Sigmoid colon (tissue), 3 donors: ENCODE results near the gene ALG12.

ENCODE experiments used
- POLR2A ChIP-seq, 2 donors: fragments of 450-650 bp; IDR thresholded peaks; one replicate each; pipeline ENCODE4 v1.6.1; 2016; ENCODE audit warnings: antibody characterized with exemption in 2 of 2, mild to moderate bottlenecking in 2 of 2, moderate library complexity in 2 of 2
- TF ChIP-seq, protein P1 (sequence below), 4 experiments: fragments of 450-650 bp in 3 of 4; fragments of 200-600 bp in 1 of 4; IDR thresholded peaks; one replicate each; pipeline ENCODE4 v1.5.1; 2016 to 2019; ENCODE audit warnings: antibody characterized with exemption in 4 of 4, mild to moderate bottlenecking in 3 of 4, moderate library complexity in 2 of 4

DNA sequence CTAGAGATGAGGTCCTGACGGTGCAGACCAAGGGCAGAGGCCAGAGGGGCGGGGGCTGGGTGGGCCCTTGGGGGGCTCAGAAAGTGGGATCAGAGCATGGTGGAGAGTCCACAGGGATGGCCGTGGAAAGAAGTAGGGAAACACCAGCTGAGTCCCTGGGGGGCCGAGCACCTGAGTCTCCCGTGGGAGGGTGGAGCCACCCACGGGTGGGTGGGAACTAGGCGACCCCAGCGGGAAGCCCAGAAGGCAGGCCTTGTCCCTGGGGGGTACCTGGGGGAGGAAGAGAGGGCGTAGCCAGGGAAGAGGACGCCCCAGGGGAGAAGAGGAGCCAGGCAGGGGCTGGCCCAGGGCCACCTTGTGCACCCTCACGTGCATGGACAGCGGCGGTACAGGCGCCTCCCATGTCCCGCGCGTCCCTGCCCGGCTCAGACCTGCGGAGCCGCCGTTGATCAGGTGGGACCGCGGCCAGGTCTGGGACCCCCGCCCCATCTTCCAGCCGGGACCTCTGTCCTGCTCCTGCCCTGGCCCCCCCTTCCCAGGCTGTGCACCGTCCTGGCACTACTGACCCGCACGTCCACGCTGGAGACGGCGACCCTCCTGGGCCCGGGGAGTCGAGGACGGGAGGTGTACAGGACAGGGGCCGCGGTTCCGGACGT lies 10.4 kb upstream of the ALG12 start:
- TF ChIP-seq, protein P1, sequence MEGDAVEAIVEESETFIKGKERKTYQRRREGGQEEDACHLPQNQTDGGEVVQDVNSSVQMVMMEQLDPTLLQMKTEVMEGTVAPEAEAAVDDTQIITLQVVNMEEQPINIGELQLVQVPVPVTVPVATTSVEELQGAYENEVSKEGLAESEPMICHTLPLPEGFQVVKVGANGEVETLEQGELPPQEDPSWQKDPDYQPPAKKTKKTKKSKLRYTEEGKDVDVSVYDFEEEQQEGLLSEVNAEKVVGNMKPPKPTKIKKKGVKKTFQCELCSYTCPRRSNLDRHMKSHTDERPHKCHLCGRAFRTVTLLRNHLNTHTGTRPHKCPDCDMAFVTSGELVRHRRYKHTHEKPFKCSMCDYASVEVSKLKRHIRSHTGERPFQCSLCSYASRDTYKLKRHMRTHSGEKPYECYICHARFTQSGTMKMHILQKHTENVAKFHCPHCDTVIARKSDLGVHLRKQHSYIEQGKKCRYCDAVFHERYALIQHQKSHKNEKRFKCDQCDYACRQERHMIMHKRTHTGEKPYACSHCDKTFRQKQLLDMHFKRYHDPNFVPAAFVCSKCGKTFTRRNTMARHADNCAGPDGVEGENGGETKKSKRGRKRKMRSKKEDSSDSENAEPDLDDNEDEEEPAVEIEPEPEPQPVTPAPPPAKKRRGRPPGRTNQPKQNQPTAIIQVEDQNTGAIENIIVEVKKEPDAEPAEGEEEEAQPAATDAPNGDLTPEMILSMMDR (IDR thresholded peaks at IDR 0.05), result no peak
- TF ChIP-seq POLR2A (IDR thresholded peaks at IDR 0.05), result no peak
